Measurements from ENCODE around the gene JPT1.

The JPT1 gene

GRCh38 chr17:75097865-75098264, 56.4 kb downstream of the JPT1 start:
- Mint-ChIP-seq H3K9me3 (no peaks in the 10 kb centered on the region), H3K27ac (no peak overlapping the region), H3K4me3 (no peak overlapping the region), H3K27me3 (no peaks in the 10 kb centered on the region), H3K4me1 (ENCODE audit: low read depth) (peaks cover 55% of the 10 kb centered on the region), H3K36me3 (ENCODE audit: low read depth) (peaks cover 65% of the 10 kb centered on the region)
- intact Hi-C loops (cut with micrococcal nuclease) = no loop called here

- no peaks in the 10 kb centered on the region for H3K27me3 Mint-ChIP-seq
- H3K36me3 Mint-ChIP-seq (ENCODE audit: low read depth) = peaks cover 59% of the 10 kb centered on the region
- H3K4me1 Mint-ChIP-seq (ENCODE audit: low read depth) = peaks cover 58% of the 10 kb centered on the region
- peak overlapping the region; percentile 52 for H3K27ac Mint-ChIP-seq
- intact Hi-C loops (cut with micrococcal nuclease) = no loop called here
- no peaks in the 10 kb centered on the region for H3K9me3 Mint-ChIP-seq
- peak overlapping the region; percentile 7 for H3K4me3 Mint-ChIP-seq
These were observed 58.2 kb downstream of the JPT1 start for GRCh38 chr17:75096082-75096625.

- no peaks in the 10 kb centered on the region for H3K27me3 Mint-ChIP-seq
- no peak overlapping the region for H3K27ac Mint-ChIP-seq
- intact Hi-C loops (cut with micrococcal nuclease) = no loop called here
- no peaks in the 10 kb centered on the region for H3K9me3 Mint-ChIP-seq
- no peak overlapping the region for H3K4me3 Mint-ChIP-seq
- H3K36me3 Mint-ChIP-seq (ENCODE audit: low read depth) = peaks cover 51% of the 10 kb centered on the region
- peaks cover 70% of the 10 kb centered on the region for H3K4me1 Mint-ChIP-seq (ENCODE audit: low read depth)
These were observed 59.4 kb downstream of the JPT1 start for GRCh38 chr17:75094871-75095399.

- Mint-ChIP-seq H3K36me3 (ENCODE audit: low read depth) (peaks cover 40% of the 10 kb centered on the region), H3K4me1 (ENCODE audit: low read depth) (peaks cover 78% of the 10 kb centered on the region), H3K4me3 (no peak overlapping the region), H3K27me3 (no peaks in the 10 kb centered on the region), H3K27ac (peak overlapping the region; percentile 61), H3K9me3 (no peaks in the 10 kb centered on the region)
- intact Hi-C loops (cut with micrococcal nuclease) = no loop called here
These were observed 60.7 kb downstream of the JPT1 start for GRCh38 chr17:75093548-75094158.

GRCh38 chr17:75091855-75092327, 62.4 kb downstream of the JPT1 start:
- H3K27ac Mint-ChIP-seq = peak overlapping the region; percentile 61
- no peaks in the 10 kb centered on the region for H3K27me3 Mint-ChIP-seq
- peaks cover 28% of the 10 kb centered on the region for H3K36me3 Mint-ChIP-seq (ENCODE audit: low read depth)
- intact Hi-C loops (cut with micrococcal nuclease) = no loop called here
- no peaks in the 10 kb centered on the region for H3K9me3 Mint-ChIP-seq
- H3K4me1 Mint-ChIP-seq (ENCODE audit: low read depth) = peaks cover 86% of the 10 kb centered on the region
- H3K4me3 Mint-ChIP-seq = no peak overlapping the region

GRCh38 chr17:75090871-75091854, 63.1 kb downstream of the JPT1 start:
- Mint-ChIP-seq H3K36me3 (ENCODE audit: low read depth) (peaks cover 27% of the 10 kb centered on the region), H3K4me3 (peak overlapping the region; percentile 27), H3K4me1 (ENCODE audit: low read depth) (peaks cover 88% of the 10 kb centered on the region), H3K27ac (peak overlapping the region; percentile 57), H3K9me3 (no peaks in the 10 kb centered on the region), H3K27me3 (no peaks in the 10 kb centered on the region)
- intact Hi-C loops (cut with micrococcal nuclease) = no loop called here

- Mint-ChIP-seq H3K27ac (peak overlapping the region; percentile 93), H3K27me3 (no peaks in the 10 kb centered on the region), H3K4me1 (ENCODE audit: low read depth) (peaks cover 80% of the 10 kb centered on the region), H3K9me3 (no peaks in the 10 kb centered on the region), H3K36me3 (ENCODE audit: low read depth) (peaks cover 15% of the 10 kb centered on the region), H3K4me3 (peak overlapping the region; percentile 95)
- intact Hi-C loops (cut with micrococcal nuclease) = no loop called here
These were observed 65.6 kb downstream of the JPT1 start for GRCh38 chr17:75088465-75089417.

- intact Hi-C loops (cut with micrococcal nuclease) = no loop called here
- Mint-ChIP-seq H3K27me3 (no peaks in the 10 kb centered on the region), H3K36me3 (ENCODE audit: low read depth) (peaks cover 12% of the 10 kb centered on the region), H3K4me3 (peak within 1 kb of the TSS; percentile 95), H3K27ac (peak within 1 kb of the TSS; percentile 93), H3K4me1 (ENCODE audit: low read depth) (peaks cover 70% of the 10 kb centered on the region), H3K9me3 (no peaks in the 10 kb centered on the region)
These were observed 66.5 kb downstream of the JPT1 start, which contains the start of gene SLC16A5 for GRCh38 chr17:75087558-75088453. Gene SLC16A5, plus strand, starts transcription at chr17:75087954. Its CDS starts 5,683 bp downstream, at chr17:75093637.

- Mint-ChIP-seq H3K4me1 (ENCODE audit: low read depth) (peaks cover 70% of the 10 kb centered on the region), H3K4me3 (peak overlapping the region; percentile 95), H3K36me3 (ENCODE audit: low read depth) (peaks cover 12% of the 10 kb centered on the region), H3K27ac (peak overlapping the region; percentile 93), H3K27me3 (peaks cover 4% of the 10 kb centered on the region), H3K9me3 (no peaks in the 10 kb centered on the region)
- intact Hi-C loops (cut with micrococcal nuclease) = no loop called here
These were observed 67.1 kb downstream of the JPT1 start for GRCh38 chr17:75087182-75087557.

- Mint-ChIP-seq H3K9me3 (no peaks in the 10 kb centered on the region), H3K4me3 (peak overlapping the region; percentile 95), H3K27ac (peak overlapping the region; percentile 93), H3K4me1 (ENCODE audit: low read depth) (peaks cover 70% of the 10 kb centered on the region), H3K27me3 (peaks cover 8% of the 10 kb centered on the region), H3K36me3 (ENCODE audit: low read depth) (peaks cover 12% of the 10 kb centered on the region)
- intact Hi-C loops (cut with micrococcal nuclease) = no loop called here
These were observed 67.7 kb downstream of the JPT1 start for GRCh38 chr17:75086496-75087181.
